Gastrocnemius medialis (tissue), 4 donors: Measurements from ENCODE around the gene CLMP.
"Not testable (repeated sequence)": the region's sequence is repeated elsewhere in the genome, so short reads cannot be mapped to it uniquely, and the experiment has no call there.

Source experiments
- POLR2A ChIP-seq, 2 donors: fragments of 450-650 bp; IDR thresholded peaks; one replicate each; pipeline ENCODE4 v1.6.1; 2017; ENCODE audit warnings: antibody characterized with exemption in 2 of 2, mild to moderate bottlenecking in 2 of 2, moderate library complexity in 2 of 2
- TF ChIP-seq, protein P1 (sequence below), 5 experiments: fragments of 450-650 bp in 3 of 5; fragments of 200-600 bp in 2 of 5; sonication (generic) in 2 of 5; IDR thresholded peaks in 4 of 5; conservative IDR thresholded peaks in 1 of 5; 1 replicate in 4 of 5; 2 replicates in 1 of 5; pipeline ENCODE4 v1.5.1; 2016 to 2019; ENCODE audit warnings: antibody characterized with exemption in 5 of 5, mild to moderate bottlenecking in 3 of 5, moderate library complexity in 3 of 5

DNA sequence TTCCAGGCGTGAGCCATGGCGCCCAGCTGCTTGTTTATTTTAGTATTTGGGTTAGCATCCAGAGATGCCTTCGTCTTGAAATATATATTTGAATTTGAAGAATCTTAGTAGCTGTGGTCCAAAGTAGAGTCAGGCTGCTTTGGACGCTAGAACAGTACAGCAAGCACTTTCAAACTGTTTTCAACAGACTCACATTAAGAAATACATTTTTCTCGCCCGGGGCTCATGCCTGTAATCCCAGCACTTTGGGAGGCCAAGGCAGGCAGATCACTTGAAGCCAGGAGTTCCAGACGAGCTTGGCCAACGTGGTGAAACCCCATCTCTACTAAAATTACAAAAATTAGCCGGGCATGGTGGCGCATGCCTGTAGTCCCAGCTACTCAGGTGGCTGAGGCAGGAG, 106.2 kb downstream of the CLMP start:
- TF ChIP-seq, protein P1, sequence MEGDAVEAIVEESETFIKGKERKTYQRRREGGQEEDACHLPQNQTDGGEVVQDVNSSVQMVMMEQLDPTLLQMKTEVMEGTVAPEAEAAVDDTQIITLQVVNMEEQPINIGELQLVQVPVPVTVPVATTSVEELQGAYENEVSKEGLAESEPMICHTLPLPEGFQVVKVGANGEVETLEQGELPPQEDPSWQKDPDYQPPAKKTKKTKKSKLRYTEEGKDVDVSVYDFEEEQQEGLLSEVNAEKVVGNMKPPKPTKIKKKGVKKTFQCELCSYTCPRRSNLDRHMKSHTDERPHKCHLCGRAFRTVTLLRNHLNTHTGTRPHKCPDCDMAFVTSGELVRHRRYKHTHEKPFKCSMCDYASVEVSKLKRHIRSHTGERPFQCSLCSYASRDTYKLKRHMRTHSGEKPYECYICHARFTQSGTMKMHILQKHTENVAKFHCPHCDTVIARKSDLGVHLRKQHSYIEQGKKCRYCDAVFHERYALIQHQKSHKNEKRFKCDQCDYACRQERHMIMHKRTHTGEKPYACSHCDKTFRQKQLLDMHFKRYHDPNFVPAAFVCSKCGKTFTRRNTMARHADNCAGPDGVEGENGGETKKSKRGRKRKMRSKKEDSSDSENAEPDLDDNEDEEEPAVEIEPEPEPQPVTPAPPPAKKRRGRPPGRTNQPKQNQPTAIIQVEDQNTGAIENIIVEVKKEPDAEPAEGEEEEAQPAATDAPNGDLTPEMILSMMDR (IDR thresholded peaks at IDR 0.05 in 4 of 5, conservative IDR thresholded peaks at IDR 0.05 in 1 of 5): not testable (repeated sequence)
- TF ChIP-seq POLR2A (IDR thresholded peaks at IDR 0.05): not testable (repeated sequence)
